Mammary epithelial cell (primary cell): ENCODE results near the gene ZACN.

ENCODE experiments used
- EZH2 ChIP-seq: IDR thresholded peaks from 2 replicates; pipeline ENCODE4 v1.6.1; 2012; ENCODE audit warnings: low read length, inconsistent platforms, borderline replicate concordance
- TF ChIP-seq, protein P1 (sequence below), 2 donors: IDR thresholded peaks in 1 of 2; conservative IDR thresholded peaks in 1 of 2; 2 replicates each; pipeline ENCODE4 v1.5.1; 2011 to 2012; ENCODE audit warnings: inconsistent platforms in 2 of 2, low read length in 2 of 2, mild to moderate bottlenecking in 2 of 2, control low read depth in 1 of 2, low read depth in 1 of 2; ENCODE audit not compliant: insufficient read depth in 1 of 2; ENCODE audit errors: extremely low read depth in 1 of 2

DNA sequence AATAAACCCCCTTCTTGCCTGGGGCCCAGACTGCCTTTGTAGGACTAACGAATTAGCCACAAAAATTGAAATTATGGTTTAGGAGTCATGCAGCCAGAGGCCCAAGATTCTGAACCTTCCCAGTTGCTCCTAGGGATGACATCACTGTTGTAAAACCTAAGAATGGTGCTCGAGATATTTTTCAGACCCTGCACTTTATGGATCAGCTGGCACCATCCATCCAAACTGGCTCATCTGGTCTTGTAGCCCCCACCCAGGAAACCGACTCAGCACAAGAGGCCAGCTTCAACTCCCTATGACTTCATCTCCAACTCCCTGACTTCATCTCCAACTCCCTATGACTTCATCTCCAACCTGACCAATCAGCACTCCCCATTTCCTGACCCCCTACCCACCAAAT, 40.9 kb upstream of the ZACN start:
- TF ChIP-seq, protein P1, sequence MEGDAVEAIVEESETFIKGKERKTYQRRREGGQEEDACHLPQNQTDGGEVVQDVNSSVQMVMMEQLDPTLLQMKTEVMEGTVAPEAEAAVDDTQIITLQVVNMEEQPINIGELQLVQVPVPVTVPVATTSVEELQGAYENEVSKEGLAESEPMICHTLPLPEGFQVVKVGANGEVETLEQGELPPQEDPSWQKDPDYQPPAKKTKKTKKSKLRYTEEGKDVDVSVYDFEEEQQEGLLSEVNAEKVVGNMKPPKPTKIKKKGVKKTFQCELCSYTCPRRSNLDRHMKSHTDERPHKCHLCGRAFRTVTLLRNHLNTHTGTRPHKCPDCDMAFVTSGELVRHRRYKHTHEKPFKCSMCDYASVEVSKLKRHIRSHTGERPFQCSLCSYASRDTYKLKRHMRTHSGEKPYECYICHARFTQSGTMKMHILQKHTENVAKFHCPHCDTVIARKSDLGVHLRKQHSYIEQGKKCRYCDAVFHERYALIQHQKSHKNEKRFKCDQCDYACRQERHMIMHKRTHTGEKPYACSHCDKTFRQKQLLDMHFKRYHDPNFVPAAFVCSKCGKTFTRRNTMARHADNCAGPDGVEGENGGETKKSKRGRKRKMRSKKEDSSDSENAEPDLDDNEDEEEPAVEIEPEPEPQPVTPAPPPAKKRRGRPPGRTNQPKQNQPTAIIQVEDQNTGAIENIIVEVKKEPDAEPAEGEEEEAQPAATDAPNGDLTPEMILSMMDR (conservative IDR thresholded peaks at IDR 0.05 in 1 of 2, IDR thresholded peaks at IDR 0.05 in 1 of 2; ENCODE audit: extremely low read depth in 1 of 2, insufficient read depth in 1 of 2, low read depth in 1 of 2, low read length in 2 of 2) = no peak
- no peak for TF ChIP-seq EZH2
